NCI-H1694 treated with DMSO at 0.1 percent for 48 hours (cell line): ENCODE data around the gene SLC39A10.
"Not testable (repeated sequence)": the region's sequence is repeated elsewhere in the genome, so short reads cannot be mapped to it uniquely, and the experiment has no call there.

Experiments
- DNase-seq: peaks from one replicate; lab custom pipeline; 2025; lab: John Stamatoyannopoulos, UW

SLC39A10 gene

GRCh38 chr2:195656859-195657633 lies at the start of gene SLC39A10:
TSS of gene SLC39A10 (plus strand) at chr2:195657226. CDS start at chr2:195680043, 22,817 bp downstream.
- DNase-seq = peak; percentile 99

- no peak for DNase-seq
Measured at GRCh38 chr2:195608768-195609454, 48.1 kb upstream of the SLC39A10 start.

GRCh38 chr2:195610717-195611116 lies 46.3 kb upstream of the SLC39A10 start:
- no peak for DNase-seq

GRCh38 chr2:195612611-195613495 lies 44.2 kb upstream of the SLC39A10 start:
- no peak for DNase-seq

GRCh38 chr2:195613922-195614321 lies 43.1 kb upstream of the SLC39A10 start:
- no peak for DNase-seq

- DNase-seq = no peak
Measured at GRCh38 chr2:195619590-195619989, 37.4 kb upstream of the SLC39A10 start.

- no peak for DNase-seq
Measured at GRCh38 chr2:195620501-195620900, 36.5 kb upstream of the SLC39A10 start.

- no peak for DNase-seq
Measured at GRCh38 chr2:195622966-195623365, 34.1 kb upstream of the SLC39A10 start.

GRCh38 chr2:195626507-195626906 lies 30.5 kb upstream of the SLC39A10 start:
- DNase-seq = no peak

GRCh38 chr2:195628666-195629065 lies 28.4 kb upstream of the SLC39A10 start:
- DNase-seq = no peak

GRCh38 chr2:195632856-195633572 lies 24.0 kb upstream of the SLC39A10 start:
- no peak for DNase-seq

- DNase-seq = no peak
Measured at GRCh38 chr2:195633573-195633870, 23.5 kb upstream of the SLC39A10 start.

- DNase-seq = no peak
Measured at GRCh38 chr2:195633974-195634373, 23.1 kb upstream of the SLC39A10 start.

- no peak for DNase-seq
Measured at GRCh38 chr2:195636890-195637289, 20.1 kb upstream of the SLC39A10 start.

- DNase-seq = no peak
Measured at GRCh38 chr2:195638750-195639149, 18.3 kb upstream of the SLC39A10 start.

GRCh38 chr2:195639238-195639858 lies 17.7 kb upstream of the SLC39A10 start:
- no peak for DNase-seq

- no peak for DNase-seq
Measured at GRCh38 chr2:195639959-195640358, 17.1 kb upstream of the SLC39A10 start.

- DNase-seq = no peak
Measured at GRCh38 chr2:195642027-195642678, 14.9 kb upstream of the SLC39A10 start.

GRCh38 chr2:195642679-195643068 lies 14.4 kb upstream of the SLC39A10 start:
- no peak for DNase-seq

- not testable (repeated sequence) for DNase-seq
Measured at GRCh38 chr2:195644708-195645107, 12.3 kb upstream of the SLC39A10 start.

- no peak for DNase-seq
Measured at GRCh38 chr2:195645413-195645812, 11.6 kb upstream of the SLC39A10 start.
